Hepatocyte (in vitro differentiated cells): ENCODE results near the gene ZNF630. TPM values are rescaled to one million over a fixed set of nuclear protein-coding genes. Genes with fewer than 3 reads are reported as not detected.

Experiments used
- DNase-seq: peaks from one replicate; pipeline ENCODE4 v3.0.0-alpha.2; 2016; ENCODE audit warnings: low spot score
- H2AFZ ChIP-seq: fragments of 200-600 bp; sonication (generic); 2 replicates; pipeline ENCODE4 v1.6.0; 2016; ENCODE audit warnings: antibody characterized with exemption, mild to moderate bottlenecking
- H3K27ac ChIP-seq: fragments of 200-600 bp; sonication (generic); 2 replicates; pipeline ENCODE4 v1.5.1; 2016; ENCODE audit warnings: mild to moderate bottlenecking
- H3K27me3 ChIP-seq: fragments of 200-600 bp; sonication (generic); 2 replicates; pipeline ENCODE4 v1.6.1; 2016
- H3K36me3 ChIP-seq: fragments of 200-600 bp; sonication (generic); replicated peaks from 2 replicates; pipeline ENCODE4 v1.5.1; 2016; ENCODE audit warnings: low read depth; ENCODE audit not compliant: insufficient read depth
- H3K4me1 ChIP-seq: fragments of 200-600 bp; sonication (generic); 2 replicates; pipeline ENCODE4 v1.5.1; 2016; ENCODE audit warnings: mild to moderate bottlenecking, moderate library complexity; ENCODE audit not compliant: insufficient read depth
- H3K4me2 ChIP-seq: fragments of 200-600 bp; sonication (generic); 2 replicates; pipeline ENCODE4 v1.6.0; 2016
- H3K4me3 ChIP-seq: fragments of 200-600 bp; sonication (generic); 2 replicates; pipeline ENCODE4 v1.5.1; 2016; ENCODE audit warnings: mild to moderate bottlenecking
- H3K79me2 ChIP-seq: fragments of 200-600 bp; sonication (generic); 2 replicates; pipeline ENCODE4 v1.6.0; 2017; ENCODE audit warnings: mild to moderate bottlenecking
- H3K9me2 ChIP-seq: fragments of 200-600 bp; sonication (generic); replicated peaks from 2 replicates; pipeline ENCODE4 v1.6.0; 2017; ENCODE audit warnings: mild to moderate bottlenecking; ENCODE audit not compliant: insufficient read depth
- H3K9me3 ChIP-seq: fragments of 200-600 bp; sonication (generic); 2 replicates; pipeline ENCODE4 v1.5.1; 2016; ENCODE audit warnings: low read depth, mild to moderate bottlenecking
- H4K20me1 ChIP-seq: fragments of 200-600 bp; sonication (generic); 2 replicates; pipeline ENCODE4 v1.6.0; 2016; ENCODE audit warnings: mild to moderate bottlenecking; ENCODE audit not compliant: insufficient read depth, poor library complexity, severe bottlenecking
- EZH2 ChIP-seq: fragments of 200-600 bp; sonication (generic); IDR thresholded peaks from 2 replicates; pipeline ENCODE4 v1.6.1; 2016; ENCODE audit warnings: antibody characterized with exemption, mild to moderate bottlenecking, borderline replicate concordance
- EZH2phosphoT487 ChIP-seq: fragments of 200-600 bp; sonication (generic); IDR thresholded peaks from one replicate; pipeline ENCODE4 v1.6.1; 2018; ENCODE audit warnings: antibody characterized with exemption, mild to moderate bottlenecking, low read depth, moderate library complexity; ENCODE audit not compliant: unreplicated experiment, severe bottlenecking
- WGBS: methylation state at CpG from one replicate; pipeline ENCODE4 v1.1.6; 2016; ENCODE audit warnings: low lambda C conversion rate; ENCODE audit errors: missing lambda C conversion rate; 5-methylcytosine and 5-hydroxymethylcytosine counted together
- polyA plus RNA-seq: library from polyadenylated mRNA; unstranded; fragments of >200 nt; fragmentation: Nextera tagmentation; extraction: Ambion mirVana; gene quantifications from 2 replicates; pipeline ENCODE4 v1.2.1, GENCODE V29; 2016
- total RNA-seq: library from RNA; depleted of rRNA; stranded (reverse); fragments of >200 nt; gene quantifications from 2 replicates; pipeline ENCODE4 v1.2.3, GENCODE V29; 2014
- TF ChIP-seq, protein P1 (sequence below): fragments of 200-600 bp; sonication (generic); IDR thresholded peaks from 2 replicates; pipeline ENCODE4 v1.5.1; 2016; ENCODE audit warnings: antibody characterized with exemption, mild to moderate bottlenecking; ENCODE audit not compliant: poor library complexity

ZNF630 gene
- total and polyA plus RNA-seq, 2 experiments from 2014 or later = 0.53 to 2.8 TPM

DNA sequence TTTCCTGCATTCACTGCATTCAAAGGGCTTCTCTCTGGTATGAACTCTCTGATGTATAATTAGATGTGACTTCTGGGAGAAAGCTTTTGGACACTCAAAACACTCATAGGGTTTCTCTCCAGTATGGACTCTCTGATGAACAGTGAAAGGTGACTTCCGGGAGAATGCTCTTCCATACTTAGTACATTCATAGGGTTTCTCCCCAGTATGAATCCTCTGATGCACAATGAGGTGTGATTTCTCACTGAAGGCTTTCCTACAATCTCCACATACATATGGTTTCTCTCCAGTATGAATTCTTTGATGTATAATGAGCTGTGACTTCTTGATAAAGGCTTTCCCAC, 12.2 kb downstream of the ZNF630 start:
- 86% methylated on average over 1 of the region's 1 CpG for WGBS
- no peak overlapping the region for H3K27ac ChIP-seq
- no peak overlapping the region for H2AFZ ChIP-seq
- H4K20me1 ChIP-seq = no peaks in the 10 kb centered on the region
- no peaks in the 10 kb centered on the region for H3K9me2 ChIP-seq
- H3K79me2 ChIP-seq = no peaks in the 10 kb centered on the region
- H3K27me3 ChIP-seq = no peaks in the 10 kb centered on the region
- H3K4me1 ChIP-seq = no peaks in the 10 kb centered on the region
- no peak for DNase-seq
- TF ChIP-seq EZH2phosphoT487 (no peak), EZH2 (no peak)
- TF ChIP-seq, protein P1, sequence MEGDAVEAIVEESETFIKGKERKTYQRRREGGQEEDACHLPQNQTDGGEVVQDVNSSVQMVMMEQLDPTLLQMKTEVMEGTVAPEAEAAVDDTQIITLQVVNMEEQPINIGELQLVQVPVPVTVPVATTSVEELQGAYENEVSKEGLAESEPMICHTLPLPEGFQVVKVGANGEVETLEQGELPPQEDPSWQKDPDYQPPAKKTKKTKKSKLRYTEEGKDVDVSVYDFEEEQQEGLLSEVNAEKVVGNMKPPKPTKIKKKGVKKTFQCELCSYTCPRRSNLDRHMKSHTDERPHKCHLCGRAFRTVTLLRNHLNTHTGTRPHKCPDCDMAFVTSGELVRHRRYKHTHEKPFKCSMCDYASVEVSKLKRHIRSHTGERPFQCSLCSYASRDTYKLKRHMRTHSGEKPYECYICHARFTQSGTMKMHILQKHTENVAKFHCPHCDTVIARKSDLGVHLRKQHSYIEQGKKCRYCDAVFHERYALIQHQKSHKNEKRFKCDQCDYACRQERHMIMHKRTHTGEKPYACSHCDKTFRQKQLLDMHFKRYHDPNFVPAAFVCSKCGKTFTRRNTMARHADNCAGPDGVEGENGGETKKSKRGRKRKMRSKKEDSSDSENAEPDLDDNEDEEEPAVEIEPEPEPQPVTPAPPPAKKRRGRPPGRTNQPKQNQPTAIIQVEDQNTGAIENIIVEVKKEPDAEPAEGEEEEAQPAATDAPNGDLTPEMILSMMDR = no peak
- H3K4me2 ChIP-seq = no peak overlapping the region
- no peaks in the 10 kb centered on the region for H3K36me3 ChIP-seq
- H3K4me3 ChIP-seq = no peak overlapping the region
- peaks cover 5% of the 10 kb centered on the region for H3K9me3 ChIP-seq

DNA sequence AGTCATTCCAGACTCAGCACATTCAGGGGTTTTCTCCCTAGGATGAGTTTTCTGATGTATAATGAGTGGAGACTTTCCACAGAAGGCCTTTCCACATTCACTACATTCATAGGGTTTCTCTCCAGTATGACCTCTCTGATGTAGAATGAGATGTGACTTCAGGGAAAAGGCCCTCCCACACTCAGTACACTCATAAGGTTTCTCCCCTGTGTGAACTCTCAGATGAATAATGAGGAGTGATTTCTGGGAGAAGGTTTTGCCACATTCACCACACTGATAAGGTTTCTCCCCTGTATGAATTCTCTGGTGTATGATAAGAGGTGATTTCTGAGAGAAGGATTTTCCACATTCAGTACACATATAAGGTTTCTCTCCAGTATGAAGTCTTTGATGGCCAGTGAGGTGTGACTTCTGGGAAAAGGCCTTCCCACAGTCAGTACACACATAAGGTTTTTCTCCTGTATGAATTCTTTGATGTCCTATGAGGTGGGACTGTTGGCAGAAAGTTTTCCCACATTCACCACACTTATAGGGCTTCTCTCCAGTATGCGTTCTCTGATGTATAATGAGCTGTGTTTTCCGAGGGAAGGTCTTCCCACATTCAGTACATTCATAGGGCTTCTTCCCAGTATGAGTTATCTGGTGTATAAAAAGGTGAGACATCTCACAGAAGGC, 12.7 kb downstream of the ZNF630 start:
- H3K4me1 ChIP-seq = no peaks in the 10 kb centered on the region
- 76% methylated on average over 2 of the region's 2 CpGs for WGBS

DNA sequence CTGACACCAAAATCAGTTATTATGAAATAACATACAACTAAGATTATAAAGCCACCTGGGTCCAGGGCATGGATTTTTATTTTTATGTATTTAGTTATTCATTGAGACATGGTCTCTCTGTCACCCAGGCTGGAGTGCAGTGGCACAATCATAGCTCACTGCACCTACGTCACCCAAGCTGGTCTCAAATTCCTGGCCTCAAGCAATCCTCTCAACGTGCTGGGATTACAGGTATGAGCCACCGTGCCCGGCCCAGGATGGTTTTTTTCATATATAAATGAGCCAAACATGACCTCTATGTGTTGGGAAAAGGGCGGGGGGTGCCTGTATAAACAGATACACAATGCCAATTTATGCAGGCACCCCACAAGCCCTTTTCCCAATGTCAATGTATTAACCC, 24.6 kb downstream of the ZNF630 start:
- no peaks in the 10 kb centered on the region for H3K36me3 ChIP-seq
- 71% methylated on average over 5 of the region's 5 CpGs for WGBS
- H3K9me2 ChIP-seq = no peaks in the 10 kb centered on the region

More for the DNA sequence above, 12.7 kb downstream of the ZNF630 start:
- TF ChIP-seq, protein P1 = no peak
- TF ChIP-seq EZH2 = no peak
- no peak for TF ChIP-seq EZH2phosphoT487
- H3K4me3 ChIP-seq = no peak overlapping the region
- H3K27ac ChIP-seq = no peak overlapping the region
- peaks cover 5% of the 10 kb centered on the region for H3K9me3 ChIP-seq
- no peak overlapping the region for H3K4me2 ChIP-seq
- no peak for DNase-seq
- H4K20me1 ChIP-seq = no peaks in the 10 kb centered on the region
- no peaks in the 10 kb centered on the region for H3K27me3 ChIP-seq
- H3K36me3 ChIP-seq = no peaks in the 10 kb centered on the region
- no peaks in the 10 kb centered on the region for H3K79me2 ChIP-seq
- no peaks in the 10 kb centered on the region for H3K9me2 ChIP-seq
- no peak overlapping the region for H2AFZ ChIP-seq

More for the DNA sequence above, 24.6 kb downstream of the ZNF630 start:
- Histone ChIP-seq H3K4me1 (no peaks in the 10 kb centered on the region), H3K79me2 (no peaks in the 10 kb centered on the region), H2AFZ (no peak overlapping the region), H3K27me3 (no peaks in the 10 kb centered on the region), H3K4me2 (no peak overlapping the region), H3K27ac (peak overlapping the region; percentile 69), H4K20me1 (no peaks in the 10 kb centered on the region), H3K4me3 (no peak overlapping the region), H3K9me3 (no peaks in the 10 kb centered on the region)
- TF ChIP-seq EZH2 = no peak
- TF ChIP-seq EZH2phosphoT487 = no peak
- TF ChIP-seq, protein P1 = no peak
- no peak for DNase-seq
